HuH-7.5 (cell line): Measurements from ENCODE around the gene PAWR.
A peak's percentile ranks its signal among the peaks of the same experiment; 100 is the strongest.
"Not testable (repeated sequence)": the region's sequence is repeated elsewhere in the genome, so short reads cannot be mapped to it uniquely, and the experiment has no call there.

Experiments
- DNase-seq: peaks from one replicate; pipeline ENCODE4 v3.0.0; 2011; ENCODE audit warnings: low spot score

Gene PAWR

GRCh38 chr12:79646843-79647242, 43.9 kb downstream of the PAWR start:
- DNase-seq, result not testable (repeated sequence)

DNA sequence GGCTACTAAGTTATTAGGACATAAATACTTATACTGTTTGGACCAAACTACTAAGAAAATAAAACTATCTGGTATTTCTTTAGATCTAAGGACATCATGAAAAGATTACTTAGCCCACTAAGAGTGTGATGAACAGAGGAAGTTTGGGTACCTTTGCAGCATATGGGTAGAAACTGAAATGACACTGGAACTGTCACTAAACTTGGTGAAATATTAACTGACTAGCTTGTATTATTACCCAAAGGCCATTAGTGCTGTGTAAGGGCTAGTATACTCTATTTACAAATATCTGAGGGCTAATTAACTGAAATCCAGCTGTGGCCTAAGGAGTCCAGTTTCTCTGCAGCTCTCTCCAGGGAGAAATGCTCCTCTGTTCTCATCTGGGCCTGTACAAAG, 45.5 kb downstream of the PAWR start:
- DNase-seq, result no peak

DNA sequence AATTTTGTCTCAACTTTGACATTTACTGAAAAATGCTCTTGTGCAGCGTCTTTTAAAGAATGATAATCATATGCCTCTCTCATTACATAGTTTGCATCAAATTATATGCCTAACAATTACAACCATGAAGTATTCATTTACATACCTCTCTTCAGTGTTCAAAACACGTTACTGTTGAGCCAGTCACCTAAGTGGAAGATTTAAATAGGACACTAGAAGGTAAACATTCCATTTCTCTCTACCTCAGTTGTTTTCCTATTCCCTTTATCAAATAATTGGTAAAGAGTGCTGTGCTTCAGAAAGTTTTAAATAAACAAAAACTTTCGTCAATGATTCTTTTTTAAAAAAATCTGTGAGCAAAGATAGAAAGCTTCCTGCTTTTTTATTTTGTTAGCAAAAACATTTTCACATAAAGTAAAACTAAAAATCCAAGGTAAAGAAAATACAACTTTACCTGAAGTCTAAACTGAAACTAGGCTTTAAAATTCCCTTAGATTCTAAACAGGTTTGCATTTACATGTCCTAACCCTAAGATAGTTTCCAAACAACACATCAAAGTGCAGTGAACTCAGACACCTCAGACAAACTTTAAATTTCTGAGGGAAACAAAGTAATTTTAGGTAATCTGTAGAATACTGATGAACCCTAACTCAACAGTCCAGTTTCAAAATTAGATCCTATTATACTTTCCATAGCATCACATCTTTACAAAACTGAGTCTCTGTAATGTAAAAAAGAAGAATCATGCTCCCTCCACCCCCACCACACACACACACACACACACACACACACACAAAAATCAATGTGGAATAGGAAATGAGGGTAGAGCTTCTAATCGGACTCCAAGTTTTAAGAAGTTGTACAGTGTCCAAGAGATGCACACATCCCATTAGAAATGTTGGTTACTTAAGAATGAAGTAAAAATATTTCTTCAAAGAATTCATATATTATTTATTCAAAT, 46.2 kb downstream of the PAWR start:
- DNase-seq, result no peak

DNA sequence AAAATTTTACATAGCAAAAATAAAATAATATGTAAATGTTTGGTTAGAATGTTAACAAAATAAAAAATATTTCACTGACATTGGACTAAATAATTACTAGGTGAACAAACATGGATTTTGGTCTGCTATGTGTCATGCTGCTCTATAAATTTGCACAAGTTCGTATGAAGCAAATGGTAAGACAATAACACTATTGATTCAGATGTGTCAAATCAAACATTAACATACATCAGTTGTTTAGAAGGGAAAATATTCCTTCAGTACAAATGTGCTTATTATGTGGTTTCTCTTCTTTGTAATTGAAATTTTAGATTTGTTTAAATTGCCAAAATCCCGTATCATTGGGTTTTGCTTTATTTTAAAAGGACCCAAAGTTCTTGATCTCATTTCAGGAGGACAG, 46.9 kb downstream of the PAWR start:
- DNase-seq, result no peak

DNA sequence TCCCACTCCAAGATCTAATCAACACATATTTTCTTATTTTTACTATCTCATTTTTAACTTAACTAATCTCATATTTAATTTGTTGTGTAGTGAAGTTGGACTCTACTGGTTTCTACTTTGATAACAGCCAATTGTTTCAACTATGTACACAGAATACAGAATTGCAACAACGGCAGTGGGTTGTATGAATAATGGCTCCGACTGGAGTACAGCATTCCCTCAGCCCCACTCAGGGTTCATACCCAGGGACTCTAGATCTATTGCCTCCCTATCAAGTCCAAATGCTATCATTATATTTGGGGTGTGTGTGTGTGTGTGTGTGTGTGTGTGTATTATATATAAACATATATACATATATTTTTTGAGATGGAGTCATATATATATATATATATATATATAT, 52.3 kb downstream of the PAWR start:
- no peak for DNase-seq

DNA sequence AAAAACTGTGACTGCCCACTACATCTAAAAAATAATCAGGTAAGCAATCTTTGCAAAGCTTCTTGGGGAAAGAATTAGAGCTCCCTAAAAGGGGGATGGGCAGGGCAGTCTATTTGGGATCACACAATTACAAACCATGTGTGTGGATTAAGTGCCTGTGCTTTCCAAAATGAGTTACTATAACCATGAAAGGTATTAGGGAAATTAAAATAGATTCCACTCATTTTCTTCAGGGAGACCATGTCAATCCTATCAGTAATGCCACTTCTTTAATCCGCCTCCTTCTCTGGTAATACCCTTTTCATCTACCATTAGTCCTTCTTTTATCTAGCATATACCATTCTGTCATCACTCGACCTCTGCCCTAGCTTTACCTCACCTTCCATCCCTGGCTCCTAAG, 53.7 kb downstream of the PAWR start:
- DNase-seq, result no peak

- DNase-seq, result no peak
Observed at GRCh38 chr12:79635676-79636075, 55.1 kb downstream of the PAWR start.

GRCh38 chr12:79634957-79635471, 55.8 kb downstream of the PAWR start:
- peak; percentile 7 for DNase-seq

- DNase-seq, result no peak
Observed at GRCh38 chr12:79629561-79629960, 61.2 kb downstream of the PAWR start.

- not testable (repeated sequence) for DNase-seq
Observed at GRCh38 chr12:79626735-79627134, 64.0 kb downstream of the PAWR start.

GRCh38 chr12:79624378-79624777, 66.4 kb downstream of the PAWR start:
- no peak for DNase-seq

GRCh38 chr12:79619872-79620562, 70.7 kb downstream of the PAWR start:
- no peak for DNase-seq

DNA sequence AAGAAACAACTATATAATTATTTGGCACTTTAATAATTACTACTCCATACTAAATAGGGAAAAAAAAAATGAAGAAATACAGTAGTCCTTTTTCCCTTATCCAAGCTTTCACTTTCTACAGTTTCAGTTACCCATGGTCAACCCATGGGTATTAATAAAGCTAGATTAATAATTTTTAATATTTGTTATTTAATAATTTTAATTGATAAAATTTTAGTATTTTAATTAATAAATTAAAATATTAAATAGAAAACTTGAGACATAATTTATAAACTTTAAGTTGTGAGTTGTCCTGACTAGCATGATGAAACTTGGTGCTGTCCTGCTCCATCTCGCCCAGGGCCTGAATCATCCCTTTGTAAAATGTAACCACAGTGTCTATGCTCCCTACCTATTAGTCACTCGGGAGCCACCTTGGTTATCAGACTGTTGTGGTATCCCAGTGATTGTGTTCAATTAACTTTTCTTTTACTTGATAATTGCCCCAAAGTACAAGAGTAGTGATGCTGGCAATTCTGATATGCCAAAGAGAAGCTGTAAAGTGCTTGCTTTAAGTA, 71.8 kb downstream of the PAWR start:
- no peak for DNase-seq

- DNase-seq, result no peak
Observed at GRCh38 chr12:79617696-79618095, 73.1 kb downstream of the PAWR start.

DNA sequence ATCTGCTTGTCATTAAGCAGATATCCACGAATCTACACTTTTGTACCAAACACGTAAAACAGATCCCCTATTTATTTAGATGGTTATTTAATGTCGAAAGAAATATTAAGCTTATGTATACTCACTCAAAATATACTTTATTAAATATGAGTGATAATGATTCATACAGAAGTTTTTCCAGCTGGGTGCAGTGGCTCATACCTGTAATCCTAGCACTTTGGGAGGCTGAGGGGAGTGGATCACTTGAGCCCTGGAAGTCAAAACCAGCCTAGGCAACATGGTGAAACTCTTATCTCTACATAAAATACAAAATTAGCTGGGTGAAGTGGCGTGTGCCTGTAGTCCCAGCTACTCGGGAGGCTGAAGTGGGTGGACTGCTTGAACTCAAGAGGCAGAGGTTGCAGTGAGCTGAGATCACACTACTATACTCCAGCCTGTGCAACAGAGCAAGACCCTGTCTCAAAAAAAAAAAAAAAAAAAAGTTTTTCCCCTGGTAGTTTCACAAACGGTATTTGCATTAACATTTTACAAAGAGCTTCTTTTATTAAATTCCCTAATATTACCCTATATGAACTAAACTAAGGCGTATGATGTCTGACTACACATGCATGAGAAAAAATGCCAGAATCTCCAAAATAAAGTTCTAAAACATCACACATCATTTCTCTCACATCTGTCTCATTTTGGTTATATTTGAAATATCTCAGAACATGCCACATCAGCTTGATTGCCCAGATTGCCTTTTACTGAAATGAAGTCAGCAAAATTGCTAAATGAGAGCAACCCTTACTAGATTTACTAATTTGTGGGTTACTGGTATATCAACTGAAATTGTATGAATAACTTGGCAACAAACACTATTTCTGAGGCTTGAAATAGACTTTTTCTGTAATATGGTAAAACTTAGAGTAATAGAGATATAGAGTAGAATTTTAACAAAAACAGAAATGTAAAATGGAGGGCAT, 74.9 kb downstream of the PAWR start:
- DNase-seq, result no peak

GRCh38 chr12:79614730-79615129, 76.0 kb downstream of the PAWR start:
- DNase-seq, result no peak

DNA sequence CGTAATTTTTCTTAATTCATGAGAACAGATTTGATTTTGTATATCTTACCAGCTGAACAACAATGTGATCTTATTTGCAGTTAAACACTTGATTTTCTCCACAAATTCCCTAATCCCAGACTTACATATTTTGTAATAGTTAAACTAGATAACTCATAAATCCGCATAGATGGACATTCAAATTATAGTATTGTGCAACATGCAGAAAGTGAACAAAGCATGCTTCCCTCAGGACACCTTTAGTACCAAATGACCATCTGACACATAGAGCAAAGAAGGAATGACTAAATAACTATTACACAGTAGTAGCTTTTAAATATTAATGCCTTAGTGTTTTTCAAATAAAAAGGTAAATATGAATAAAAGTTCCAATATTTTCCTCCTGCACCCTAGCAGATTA, 88.9 kb downstream of the PAWR start:
- no peak for DNase-seq

- no peak for DNase-seq
Observed at GRCh38 chr12:79597910-79598309, 92.9 kb downstream of the PAWR start.

DNA sequence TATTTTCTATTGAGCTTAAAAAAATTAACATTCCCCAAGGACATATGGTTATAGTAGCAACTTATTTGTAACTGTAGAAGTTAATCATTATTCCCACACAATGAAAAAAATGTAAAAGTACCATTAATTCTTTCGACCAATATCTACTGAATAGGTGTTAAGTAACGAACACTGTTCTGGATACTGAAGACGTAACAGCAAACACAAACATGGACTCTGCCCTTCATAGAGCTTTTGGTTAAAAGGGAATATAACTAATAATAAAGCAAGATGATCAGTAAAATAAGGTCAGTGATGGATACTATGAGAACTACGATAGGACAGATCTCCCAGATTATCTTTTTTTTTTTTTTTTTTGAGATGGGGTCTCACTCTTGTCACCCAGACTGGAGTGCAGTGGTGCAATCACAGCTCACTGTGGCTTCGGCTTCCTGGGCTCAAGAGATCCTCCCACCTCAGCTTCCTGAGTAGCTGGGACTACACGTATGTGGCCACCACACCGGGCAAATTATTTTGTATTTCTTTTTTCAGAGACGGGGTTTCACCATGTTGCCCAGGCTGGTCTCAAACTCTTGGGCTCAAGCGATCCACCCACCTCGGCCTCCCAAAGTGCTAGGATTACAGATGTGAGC, 93.9 kb downstream of the PAWR start:
- DNase-seq, result no peak

GRCh38 chr12:79595273-79595672, 95.5 kb downstream of the PAWR start:
- DNase-seq, result no peak

- DNase-seq, result no peak
Observed at GRCh38 chr12:79592865-79593264, 97.9 kb downstream of the PAWR start.
